Measurements from ENCODE around the gene GPR146. TPM values are rescaled to one million over a fixed set of nuclear protein-coding genes. Genes with fewer than 3 reads are reported as not detected.

The GPR146 gene
- total RNA-seq, 1 donor from 2014 or later: 0.79 TPM

DNA sequence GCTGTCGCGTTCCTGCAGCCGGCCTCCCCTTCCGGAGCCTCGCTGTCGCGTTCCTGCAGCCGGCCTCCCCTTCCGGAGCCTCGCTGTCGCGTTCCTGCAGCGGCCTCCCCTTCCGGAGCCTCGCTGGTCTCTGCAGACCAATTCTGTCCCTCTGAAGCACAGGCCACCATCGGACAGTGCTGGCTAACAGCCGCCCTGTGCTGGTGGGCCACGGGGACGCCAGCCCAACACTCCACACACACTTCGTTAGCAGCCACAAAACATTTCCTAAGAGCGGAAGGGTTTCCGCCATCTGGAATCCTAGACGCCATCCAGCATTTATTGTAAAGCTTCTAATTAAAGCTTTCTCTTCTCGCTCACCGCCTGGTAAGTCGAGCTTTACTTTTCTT, 54.8 kb downstream of the GPR146 start:
- no peak overlapping the region for H3K4me3 ChIP-seq

DNA sequence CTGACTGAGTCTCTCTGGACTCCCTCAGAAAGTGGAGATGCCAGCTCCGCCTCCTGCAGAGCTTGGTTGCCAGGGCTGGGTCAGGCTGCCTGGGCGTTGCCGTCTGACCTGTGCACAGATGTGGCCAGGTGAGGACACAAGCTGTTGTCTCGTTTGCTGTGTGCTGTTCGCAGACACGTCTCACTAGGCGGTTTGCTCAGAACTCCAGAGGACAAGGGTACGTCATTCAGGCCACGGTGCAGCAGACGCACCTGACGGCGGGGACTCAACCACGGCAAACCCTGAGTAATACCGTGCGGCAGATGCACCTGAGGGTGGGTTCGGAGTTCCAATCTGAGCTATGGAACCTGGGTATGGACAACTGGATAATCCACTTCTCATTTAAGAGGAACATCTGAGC, 55.3 kb downstream of the GPR146 start:
- Histone ChIP-seq H3K79me2 (ENCODE audit: low read depth) (peaks cover 34% of the 10 kb centered on the region), H3K4me2 (no peak overlapping the region), H3K27ac (no peak overlapping the region), H3K4me1 (no peaks in the 10 kb centered on the region), H3K9me3 (ENCODE audit: low read depth) (no peaks in the 10 kb centered on the region), H3K4me3 (no peak overlapping the region), H3F3A (ENCODE audit: low read depth) (peaks cover 3% of the 10 kb centered on the region), H2AFZ (replicated peaks) (no peak overlapping the region), H3K36me3 (no peaks in the 10 kb centered on the region), H3K9ac (no peak overlapping the region), H3K27me3 (no peaks in the 10 kb centered on the region), H4K20me1 (ENCODE audit: low read depth) (peaks cover 23% of the 10 kb centered on the region)
- H3K4me1 Mint-ChIP-seq: peaks cover 56% of the 10 kb centered on the region
- no peak overlapping the region for H3K27ac Mint-ChIP-seq
- no peak overlapping the region for H3K4me3 Mint-ChIP-seq
- no peak for TF ChIP-seq EZH2 (IDR thresholded peaks at IDR 0.05)
- TF ChIP-seq CTCF (IDR thresholded peaks at IDR 0.05): no peak
- no peak for TF ChIP-seq EZH2phosphoT487 (IDR thresholded peaks at IDR 0.05)
- no peak for DNase-seq (ENCODE audit: low spot score)
- no peaks in the 10 kb centered on the region for H3K9me3 Mint-ChIP-seq
- H3K36me3 Mint-ChIP-seq: peaks cover 12% of the 10 kb centered on the region
- peaks cover 7% of the 10 kb centered on the region for H3K27me3 Mint-ChIP-seq (ENCODE audit: insufficient read depth, low read depth)

More for the DNA sequence above, 54.8 kb downstream of the GPR146 start:
- Histone ChIP-seq H3F3A (ENCODE audit: low read depth) (peaks cover 3% of the 10 kb centered on the region), H3K4me1 (no peaks in the 10 kb centered on the region), H3K4me2 (no peak overlapping the region), H2AFZ (replicated peaks) (no peak overlapping the region), H3K36me3 (no peaks in the 10 kb centered on the region), H3K27me3 (no peaks in the 10 kb centered on the region), H4K20me1 (ENCODE audit: low read depth) (peaks cover 23% of the 10 kb centered on the region), H3K9me3 (ENCODE audit: low read depth) (no peaks in the 10 kb centered on the region), H3K27ac (peak overlapping the region; percentile 46), H3K79me2 (ENCODE audit: low read depth) (peaks cover 31% of the 10 kb centered on the region), H3K9ac (no peak overlapping the region)
- Mint-ChIP-seq H3K4me3 (no peak overlapping the region), H3K36me3 (peaks cover 12% of the 10 kb centered on the region), H3K27ac (no peak overlapping the region), H3K9me3 (no peaks in the 10 kb centered on the region), H3K4me1 (peaks cover 56% of the 10 kb centered on the region), H3K27me3 (ENCODE audit: insufficient read depth, low read depth) (peaks cover 9% of the 10 kb centered on the region)
- TF ChIP-seq CTCF (IDR thresholded peaks at IDR 0.05) (no peak), EZH2 (IDR thresholded peaks at IDR 0.05) (no peak), EZH2phosphoT487 (IDR thresholded peaks at IDR 0.05) (no peak)
- no peak for DNase-seq (ENCODE audit: low spot score)

- TF ChIP-seq CTCF (IDR thresholded peaks at IDR 0.05): no peak
- TF ChIP-seq EZH2phosphoT487 (IDR thresholded peaks at IDR 0.05): no peak
- no peak for TF ChIP-seq EZH2 (IDR thresholded peaks at IDR 0.05)
- Mint-ChIP-seq H3K36me3 (peaks cover 12% of the 10 kb centered on the region), H3K4me3 (no peak overlapping the region), H3K27ac (no peak overlapping the region), H3K27me3 (ENCODE audit: insufficient read depth, low read depth) (peaks cover 7% of the 10 kb centered on the region), H3K4me1 (peaks cover 58% of the 10 kb centered on the region), H3K9me3 (no peaks in the 10 kb centered on the region)
- H3K9me3 ChIP-seq (ENCODE audit: low read depth): no peaks in the 10 kb centered on the region
- peak overlapping the region; percentile 35 for H3K9ac ChIP-seq
- no peak for DNase-seq (ENCODE audit: low spot score)
- H3K4me3 ChIP-seq: no peak overlapping the region
- no peak overlapping the region for H2AFZ ChIP-seq (replicated peaks)
- peaks cover 23% of the 10 kb centered on the region for H4K20me1 ChIP-seq (ENCODE audit: low read depth)
- H3K27ac ChIP-seq: no peak overlapping the region
- H3F3A ChIP-seq (ENCODE audit: low read depth): peaks cover 3% of the 10 kb centered on the region
- H3K36me3 ChIP-seq: no peaks in the 10 kb centered on the region
- H3K4me1 ChIP-seq: no peaks in the 10 kb centered on the region
- no peak overlapping the region for H3K4me2 ChIP-seq
- peaks cover 42% of the 10 kb centered on the region for H3K79me2 ChIP-seq (ENCODE audit: low read depth)
- H3K27me3 ChIP-seq: no peaks in the 10 kb centered on the region
These were observed 56.0 kb downstream of the GPR146 start for GRCh38 chr7:1100386-1100785.

Data from neural progenitor cell (in vitro differentiated cells).